ENCODE results near the gene UCK1.

The UCK1 gene

GRCh38 chr9:131530920-131531832 is at the start of gene UCK1:
TSS of gene UCK1 (minus strand) at chr9:131531263. CDS start at chr9:131531174, 89 bp downstream.
- DNase-seq (ENCODE audit: low read depth): peak; percentile 80
- TF ChIP-seq CTCF (IDR thresholded peaks at IDR 0.05; ENCODE audit: low read length, missing control alignments): no peak
- peak within 1 kb of the TSS; percentile 73 for H3K4me3 ChIP-seq (replicated peaks; ENCODE audit: low read depth, low read length)

- H3K4me3 ChIP-seq (replicated peaks; ENCODE audit: low read depth, low read length): no peak overlapping the region
- DNase-seq (ENCODE audit: low read depth): no peak
- no peak for TF ChIP-seq CTCF (IDR thresholded peaks at IDR 0.05; ENCODE audit: low read length, missing control alignments)
Observed at GRCh38 chr9:131580358-131580757, 49.3 kb upstream of the UCK1 start.

- no peak for TF ChIP-seq CTCF (IDR thresholded peaks at IDR 0.05; ENCODE audit: low read length, missing control alignments)
- H3K4me3 ChIP-seq (replicated peaks; ENCODE audit: low read depth, low read length): no peak overlapping the region
- no peak for DNase-seq (ENCODE audit: low read depth)
Observed at GRCh38 chr9:131579789-131580211, 48.7 kb upstream of the UCK1 start.

- no peak for DNase-seq (ENCODE audit: low read depth)
- H3K4me3 ChIP-seq (replicated peaks; ENCODE audit: low read depth, low read length): no peak overlapping the region
- TF ChIP-seq CTCF (IDR thresholded peaks at IDR 0.05; ENCODE audit: low read length, missing control alignments): no peak
Observed at GRCh38 chr9:131578731-131579504, 47.9 kb upstream of the UCK1 start.

- no peak for TF ChIP-seq CTCF (IDR thresholded peaks at IDR 0.05; ENCODE audit: low read length, missing control alignments)
- DNase-seq (ENCODE audit: low read depth): no peak
- no peak overlapping the region for H3K4me3 ChIP-seq (replicated peaks; ENCODE audit: low read depth, low read length)
Observed at GRCh38 chr9:131578021-131578420, 47.0 kb upstream of the UCK1 start.

- no peak for TF ChIP-seq CTCF (IDR thresholded peaks at IDR 0.05; ENCODE audit: low read length, missing control alignments)
- no peak for DNase-seq (ENCODE audit: low read depth)
- no peak overlapping the region for H3K4me3 ChIP-seq (replicated peaks; ENCODE audit: low read depth, low read length)
Observed at GRCh38 chr9:131577005-131578000, 46.2 kb upstream of the UCK1 start.
